Smooth muscle cell of the brain vasculature (primary cell): ENCODE data around the gene RNF8.
"Not testable (repeated sequence)": the region's sequence is repeated elsewhere in the genome, so short reads cannot be mapped to it uniquely, and the experiment has no call there.

ENCODE experiments used
- DNase-seq: peaks from one replicate; pipeline ENCODE4 v3.0.0-alpha.2; 2012; ENCODE audit warnings: low read depth, low spot score

RNF8 gene

DNA sequence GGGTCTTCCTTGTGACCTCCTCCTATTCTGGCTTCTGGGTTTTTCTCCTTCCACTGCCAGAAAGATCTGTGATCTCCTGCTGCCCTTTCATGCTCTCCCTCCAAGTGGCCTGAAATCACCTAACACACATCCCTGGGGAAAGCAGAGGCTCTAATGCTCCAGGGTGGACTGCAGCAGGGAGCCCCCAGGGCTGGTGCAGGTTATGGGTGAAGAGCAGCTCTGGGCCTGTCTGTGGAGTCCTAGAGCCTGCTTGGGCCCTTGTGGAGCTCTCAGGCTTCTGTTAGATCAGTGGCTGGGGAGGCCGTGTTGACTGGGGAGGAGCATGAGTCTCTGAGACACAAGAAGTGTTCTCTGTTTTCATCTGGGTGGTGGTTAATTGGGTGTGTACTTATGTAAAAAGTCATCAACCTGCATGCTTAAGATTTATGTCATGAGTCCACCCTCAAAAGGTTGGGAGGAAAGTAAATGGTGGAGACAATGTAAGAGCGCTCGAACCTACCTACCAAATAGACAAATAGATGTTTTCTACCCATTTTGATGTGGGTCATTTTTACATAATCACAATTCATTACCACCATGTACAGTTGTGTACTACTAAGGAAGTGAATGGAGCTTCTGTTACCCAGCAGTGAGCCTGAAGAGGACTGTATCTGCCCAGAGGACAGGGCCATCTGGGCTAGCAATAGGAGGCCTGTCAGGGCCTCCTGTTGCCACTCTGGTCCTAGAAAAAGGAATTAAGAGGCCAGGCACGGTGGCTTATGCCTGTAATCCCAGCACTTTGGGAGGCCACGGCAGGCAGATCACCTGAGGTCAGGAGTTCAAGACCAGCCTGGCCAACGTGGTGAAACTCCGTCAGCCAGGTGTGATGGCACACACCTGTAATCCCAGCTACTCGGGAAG lies 32.0 kb upstream of the RNF8 start:
- DNase-seq: no peak

- DNase-seq: peak; percentile 31
Measured at GRCh38 chr6:37323580-37323979, 30.2 kb upstream of the RNF8 start.

DNA sequence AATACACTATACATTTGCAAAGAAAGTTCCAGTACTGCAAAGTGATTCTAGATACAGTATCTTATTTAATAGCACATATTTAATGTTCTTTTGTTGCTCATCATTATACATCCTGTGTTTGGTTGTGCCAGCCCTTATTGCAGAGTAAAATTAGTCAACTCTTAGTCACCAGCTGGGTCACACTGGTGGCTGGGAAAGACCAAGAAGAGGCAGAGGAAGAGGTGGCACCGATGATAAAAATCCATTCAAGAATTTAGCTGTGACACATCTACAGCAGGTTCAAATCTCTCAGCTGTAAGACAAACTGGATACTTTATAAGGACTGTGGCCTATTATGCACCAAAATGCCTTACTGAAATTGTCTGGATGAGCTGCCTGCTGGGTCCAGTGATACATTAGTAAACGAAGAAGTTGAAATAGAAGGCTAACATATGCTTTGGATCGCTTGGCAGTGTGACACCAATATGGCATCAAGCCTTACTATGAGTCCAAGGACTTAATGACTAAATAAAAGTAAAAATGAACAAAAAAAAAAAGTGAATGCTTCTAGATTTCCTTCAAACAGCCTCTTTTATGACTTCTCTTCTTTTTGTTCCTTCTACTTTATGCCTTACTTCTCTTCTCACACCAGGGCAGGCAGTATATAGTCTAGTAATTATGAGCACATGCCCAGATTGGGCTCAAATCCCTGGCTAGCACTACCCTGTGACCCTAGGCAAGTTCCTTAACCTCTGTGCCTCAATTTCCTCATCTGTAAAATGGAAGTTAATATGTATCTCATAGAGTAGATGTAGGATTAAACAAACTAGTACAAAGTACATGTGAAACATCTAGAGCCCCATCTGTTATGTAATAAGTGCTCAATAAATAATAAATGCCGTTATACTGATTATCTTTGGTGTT lies 29.4 kb upstream of the RNF8 start:
- no peak for DNase-seq

DNA sequence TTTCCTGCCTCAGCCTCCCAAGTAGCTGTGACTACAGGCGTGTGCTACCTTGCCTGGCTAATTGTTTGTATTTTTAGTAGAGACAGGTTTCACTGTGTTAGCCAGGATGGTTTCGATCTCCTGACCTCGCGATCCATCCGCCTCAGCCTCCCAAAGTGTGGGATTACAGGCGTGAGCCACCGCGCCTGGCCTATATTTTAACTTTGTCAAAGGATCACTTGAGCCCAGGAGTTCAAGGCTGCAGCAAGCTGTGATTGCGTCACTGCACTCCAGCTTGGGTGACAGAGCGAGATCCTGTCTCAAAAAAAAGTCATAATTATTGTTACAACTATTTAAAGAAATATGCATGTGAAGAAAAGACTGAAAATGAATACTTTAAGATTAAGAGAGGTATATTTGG lies 23.4 kb upstream of the RNF8 start:
- DNase-seq: not testable (repeated sequence)

DNA sequence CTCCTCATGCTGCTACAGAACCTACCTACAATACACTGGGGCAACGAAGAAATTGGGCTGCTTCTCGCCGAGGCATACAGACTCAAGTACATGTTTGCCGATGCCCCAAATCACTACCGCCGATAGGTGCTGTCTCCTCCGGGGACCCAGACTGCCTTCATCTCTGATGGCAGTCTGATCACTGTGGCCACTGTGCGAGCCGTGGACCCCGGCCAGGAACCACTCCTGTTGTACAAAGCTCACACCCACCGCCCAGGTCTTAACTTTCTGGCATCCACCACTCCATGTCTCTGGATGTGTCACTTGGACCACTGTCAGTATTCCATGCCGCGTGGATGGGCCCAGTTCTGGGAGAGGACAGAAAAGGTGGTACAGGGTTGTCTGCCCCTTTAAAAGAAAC lies 22.7 kb upstream of the RNF8 start:
- DNase-seq: no peak

DNA sequence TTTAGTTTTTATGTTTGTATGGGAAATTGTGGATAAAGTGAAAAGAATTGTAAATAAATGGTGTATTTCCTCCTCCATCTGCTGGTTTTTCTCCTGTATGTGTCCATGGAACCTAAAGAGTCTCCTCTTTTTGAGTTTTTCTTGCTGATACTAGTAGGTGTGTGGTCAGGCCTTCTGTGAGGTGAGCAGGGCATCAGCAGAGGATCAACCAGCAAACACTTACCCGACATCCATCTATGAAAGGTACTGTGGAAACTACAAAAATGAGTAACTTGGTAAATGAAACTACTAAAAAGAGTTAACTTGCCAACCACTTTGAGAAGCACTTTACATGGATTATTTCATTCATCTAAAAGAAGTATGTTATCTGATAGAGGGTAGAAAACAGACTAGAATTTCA lies 20.9 kb upstream of the RNF8 start:
- no peak for DNase-seq

DNA sequence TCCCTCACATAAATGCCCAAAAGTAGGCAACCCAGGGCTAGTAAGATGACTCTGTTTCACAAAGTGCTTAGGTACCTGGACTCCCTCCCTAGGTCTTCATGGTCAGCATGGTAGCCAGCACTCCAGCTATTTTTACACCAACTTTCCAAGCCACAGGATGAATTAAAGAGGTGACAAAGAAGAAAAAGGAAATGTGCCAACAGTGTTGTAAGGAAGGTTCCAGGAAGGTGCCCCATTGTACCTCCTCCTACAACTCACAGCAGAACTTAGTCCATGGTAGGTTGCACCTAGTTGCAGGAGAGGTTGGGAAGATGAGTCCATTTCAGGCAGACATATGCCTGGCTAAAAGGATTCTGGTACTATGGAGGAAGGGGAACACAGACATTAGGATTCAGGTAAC lies 19.7 kb upstream of the RNF8 start:
- DNase-seq: no peak

- not testable (repeated sequence) for DNase-seq
Measured at GRCh38 chr6:37338317-37338716, 15.5 kb upstream of the RNF8 start.

- DNase-seq: no peak
Measured at GRCh38 chr6:37338745-37339255, 15.0 kb upstream of the RNF8 start.

- DNase-seq: no peak
Measured at GRCh38 chr6:37339741-37340638, 13.8 kb upstream of the RNF8 start.

DNA sequence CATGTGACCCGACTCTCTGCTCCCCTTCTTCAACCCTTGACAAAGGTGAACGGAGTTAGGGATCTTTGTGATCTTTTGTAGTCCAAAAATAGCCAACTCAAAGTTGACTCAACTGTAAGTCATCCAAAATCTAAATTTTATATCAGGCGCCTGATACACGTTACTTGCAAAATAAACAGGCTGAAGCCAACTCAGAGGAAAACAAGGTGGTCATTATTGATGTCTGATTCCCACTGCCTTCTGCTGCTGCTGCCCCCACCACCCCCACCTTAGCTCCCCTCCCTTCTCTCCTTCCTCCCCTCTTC lies 13.2 kb upstream of the RNF8 start:
- no peak for DNase-seq

DNA sequence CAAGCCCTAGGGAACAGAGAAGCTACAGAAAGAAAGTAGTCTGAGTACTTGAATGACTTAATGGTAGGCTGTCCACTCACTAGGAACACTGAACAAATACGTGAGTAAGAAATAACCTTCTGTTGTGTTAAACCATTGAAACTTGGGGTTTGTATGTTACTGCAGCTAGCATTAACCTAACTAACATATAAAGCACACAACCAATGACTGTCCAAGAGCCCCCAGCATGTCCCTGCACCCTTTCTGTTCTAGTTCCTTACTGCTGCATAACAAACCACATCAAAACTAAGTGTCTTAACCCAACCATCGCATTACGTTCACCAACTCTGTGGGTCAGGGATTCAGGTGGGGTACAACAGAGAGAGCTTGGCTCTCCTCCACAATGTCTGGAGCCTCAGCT lies 10.5 kb upstream of the RNF8 start:
- no peak for DNase-seq

- DNase-seq: no peak
Measured at GRCh38 chr6:37344308-37344707, 9.5 kb upstream of the RNF8 start.

GRCh38 chr6:37345804-37346203 lies 8.0 kb upstream of the RNF8 start:
- not testable (repeated sequence) for DNase-seq

- DNase-seq: no peak
Measured at GRCh38 chr6:37347177-37347576, 6.6 kb upstream of the RNF8 start.

- DNase-seq: no peak
Measured at GRCh38 chr6:37347670-37348111, 6.1 kb upstream of the RNF8 start.

GRCh38 chr6:37351027-37351426 lies 2.8 kb upstream of the RNF8 start:
- no peak for DNase-seq

GRCh38 chr6:37352384-37352783 lies 1.4 kb upstream of the RNF8 start:
- no peak for DNase-seq

- no peak for DNase-seq
Measured at GRCh38 chr6:37354526-37355384, 972 bp downstream of the RNF8 start.

DNA sequence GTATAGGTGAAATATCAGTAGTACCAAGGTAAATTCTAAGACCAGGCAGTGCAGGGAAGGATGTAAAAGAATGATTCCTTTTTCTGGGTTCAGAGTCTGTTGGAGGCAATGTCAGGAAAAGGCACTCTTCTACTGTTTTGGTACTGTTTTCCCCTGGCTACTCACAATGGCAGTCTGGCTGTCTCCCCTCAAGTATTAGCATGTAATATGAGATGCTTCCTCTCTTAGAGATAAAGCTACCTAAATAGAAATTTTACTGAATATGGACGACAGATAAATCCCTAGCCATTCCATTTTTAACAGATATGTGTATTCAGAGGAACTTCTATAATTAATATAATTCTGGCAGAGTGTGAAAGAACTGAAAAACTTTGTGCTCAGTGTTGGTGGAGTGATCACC lies 3.5 kb downstream of the RNF8 start:
- DNase-seq: no peak

DNA sequence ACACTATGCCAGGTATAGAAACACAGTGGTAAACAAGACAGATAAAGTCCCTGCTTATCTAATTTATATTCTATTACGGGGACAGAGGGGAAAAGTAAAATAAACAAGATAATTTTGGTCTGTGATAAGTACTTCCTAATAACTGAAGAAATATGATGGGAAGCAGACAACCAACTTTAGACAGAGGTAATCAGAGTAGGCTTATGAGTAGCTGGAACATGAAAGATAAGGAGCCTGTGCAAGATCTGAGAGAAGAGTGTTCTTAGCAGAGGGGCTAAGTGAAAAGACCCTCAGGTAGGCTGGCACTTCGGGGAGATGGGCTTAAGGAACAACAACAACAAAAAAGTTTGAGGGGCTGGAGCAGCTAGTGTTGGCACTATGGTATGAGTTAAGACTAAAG lies 4.1 kb downstream of the RNF8 start:
- DNase-seq: no peak
